K562 (cell line): ENCODE results near the gene CPSF6. TPM values are rescaled to one million over a fixed set of nuclear protein-coding genes. Genes with fewer than 3 reads are reported as not detected.
A peak's percentile ranks its signal among the peaks of the same experiment; 100 is the strongest.

ENCODE experiments used
- ADNP ChIP-seq: fragments of 200-800 bp; sonication (Bioruptor generic); IDR thresholded peaks from 2 replicates; pipeline ENCODE4 v1.6.1; 2016; ENCODE audit warnings: missing genetic modification characterization, missing compliant biosample characterization
- ARID1B ChIP-seq: fragments of 450-650 bp; IDR thresholded peaks from 2 replicates; pipeline ENCODE4 v1.6.1; 2016; ENCODE audit warnings: antibody characterized with exemption, mild to moderate bottlenecking, inconsistent platforms
- ATF1 ChIP-seq, 2 experiments: fragments of 450-650 bp in 1 of 2; IDR thresholded peaks; 2 replicates each; pipeline ENCODE4 v1.6.1; 2016; ENCODE audit warnings: missing compliant biosample characterization in 1 of 2, missing genetic modification characterization in 1 of 2
- BCOR ChIP-seq: fragments of 450-650 bp; IDR thresholded peaks from 2 replicates; pipeline ENCODE4 v1.6.1; 2016
- BRCA1 ChIP-seq, 2 experiments: fragments of 450-650 bp in 1 of 2; sonication (generic) in 1 of 2; formaldehyde crosslinking in 1 of 2; IDR thresholded peaks; 2 replicates each; pipeline versions ENCODE4 v1.5.0 to v1.6.1; 2017 to 2020; ENCODE audit warnings: mild to moderate bottlenecking in 1 of 2, missing genetic modification reagents in 1 of 2
- CREB1 ChIP-seq, 2 experiments: sonication (generic) in 1 of 2; formaldehyde crosslinking in 1 of 2; IDR thresholded peaks; 2 replicates each; pipeline versions ENCODE4 v1.6.1 to v1.8.0; 2012 to 2022; ENCODE audit warnings: inconsistent platforms in 1 of 2, mild to moderate bottlenecking in 1 of 2, missing genetic modification reagents in 1 of 2, moderate library complexity in 1 of 2
- CSDE1 ChIP-seq, 2 experiments: fragments of 450-650 bp; IDR thresholded peaks; 2 replicates each; pipeline ENCODE4 v1.6.1; 2016; ENCODE audit warnings: mild to moderate bottlenecking in 1 of 2
- CXXC5 ChIP-seq: fragments of 250-450 bp; sonication (Bioruptor Pico); IDR thresholded peaks from 2 replicates; pipeline ENCODE4 v1.8.0; 2022; ENCODE audit warnings: inconsistent platforms, mild to moderate bottlenecking, moderate library complexity
- ETV1 ChIP-seq: fragments of 450-650 bp; conservative IDR thresholded peaks from 2 replicates; pipeline ENCODE4 v1.6.1; 2016; ENCODE audit warnings: missing genetic modification characterization, control low read depth, low read depth, missing compliant biosample characterization
- HNRNPUL1 ChIP-seq: fragments of 200-400 bp; formaldehyde crosslinking; IDR thresholded peaks from 2 replicates; pipeline ENCODE4 v1.6.1; 2017; ENCODE audit warnings: low read length
- JUND ChIP-seq, 2 experiments: IDR thresholded peaks; 2 replicates in 1 of 2; 3 replicates in 1 of 2; pipeline ENCODE4 v1.6.1; 2011; ENCODE audit warnings: borderline replicate concordance in 2 of 2, low read depth in 2 of 2, low read length in 2 of 2, improper control_type of control experiment in 1 of 2, missing biosample characterization in 1 of 2, missing genetic modification characterization in 1 of 2, missing genetic modification reagents in 1 of 2
- KLF1 ChIP-seq: fragments of 450-650 bp; IDR thresholded peaks from 2 replicates; pipeline ENCODE4 v1.6.1; 2016; ENCODE audit warnings: missing genetic modification characterization, missing compliant biosample characterization
- NR2C2 ChIP-seq, 2 experiments: fragments of 200-800 bp in 1 of 2; sonication (Bioruptor generic) in 1 of 2; sonication (generic) in 1 of 2; formaldehyde crosslinking in 1 of 2; IDR thresholded peaks; 2 replicates each; pipeline versions ENCODE4 v1.6.1 to v1.8.0; 2016 to 2022; ENCODE audit warnings: mild to moderate bottlenecking in 1 of 2, missing compliant biosample characterization in 1 of 2, missing genetic modification characterization in 1 of 2, missing genetic modification reagents in 1 of 2
- OTX1 ChIP-seq: fragments of 450-650 bp; formaldehyde crosslinking; IDR thresholded peaks from 2 replicates; pipeline ENCODE4 v1.4.0; 2022; ENCODE audit warnings: mild to moderate bottlenecking
- PML ChIP-seq: IDR thresholded peaks from 2 replicates; pipeline ENCODE4 v1.6.1; 2012; ENCODE audit warnings: low read length, inconsistent platforms
- SMAD2 ChIP-seq: fragments of 150-350 bp; IDR thresholded peaks from 2 replicates; pipeline ENCODE4 v1.6.1; 2014; ENCODE audit warnings: low read depth, mild to moderate bottlenecking, low read length
- THAP7 ChIP-seq: fragments of 250-450 bp; sonication (Bioruptor Pico); IDR thresholded peaks from 2 replicates; pipeline ENCODE4 v1.5.0; 2021
- ZBTB12 ChIP-seq: fragments of 250-450 bp; sonication (Bioruptor Pico); IDR thresholded peaks from 2 replicates; pipeline ENCODE4 v1.4.0; 2020
- ZNF586 ChIP-seq: fragments of 450-650 bp; formaldehyde crosslinking; conservative IDR thresholded peaks from 2 replicates; pipeline ENCODE4 v1.4.0; 2020; ENCODE audit warnings: mild to moderate bottlenecking, moderate library complexity
- ZNF639 ChIP-seq, 2 experiments: fragments of 200-800 bp in 1 of 2; sonication (Bioruptor generic) in 1 of 2; sonication (generic) in 1 of 2; formaldehyde crosslinking in 1 of 2; IDR thresholded peaks in 1 of 2; conservative IDR thresholded peaks in 1 of 2; 2 replicates each; pipeline versions ENCODE4 v1.5.0 to v1.6.1; 2016 to 2020; ENCODE audit warnings: missing compliant biosample characterization in 1 of 2, missing genetic modification characterization in 1 of 2, missing genetic modification reagents in 1 of 2
- ZNF644 ChIP-seq: fragments of 200-800 bp; sonication (Bioruptor generic); IDR thresholded peaks from 2 replicates; pipeline ENCODE4 v1.6.1; 2016; ENCODE audit warnings: low read depth, missing genetic modification characterization, missing compliant biosample characterization
- ZNF740 ChIP-seq, 3 experiments: fragments of 200-800 bp in 1 of 3; sonication (Bioruptor generic) in 1 of 3; sonication (generic) in 1 of 3; formaldehyde crosslinking in 1 of 3; IDR thresholded peaks; 2 replicates each; pipeline versions ENCODE4 v1.6.1 to v1.8.0; 2016 to 2022; ENCODE audit warnings: mild to moderate bottlenecking in 2 of 3, missing compliant biosample characterization in 2 of 3, missing genetic modification characterization in 2 of 3, missing genetic modification reagents in 1 of 3
- ZNF77 ChIP-seq: fragments of 250-450 bp; sonication (Bioruptor Pico); IDR thresholded peaks from 2 replicates; pipeline ENCODE4 v1.5.0; 2020
- polyA plus RNA-seq, 8 experiments: library from polyadenylated mRNA; depleted of rRNA in 4 of 8; stranded (reverse) in 5 of 8; unstranded in 3 of 8; fragments of >200 nt; fragmentation: Nextera tagmentation in 2 of 8; fragmentation: Illumina TruSeq in 1 of 8; extraction: Ambion mirVana in 2 of 8; extraction: Trizol in 1 of 8; gene quantifications; 2 replicates each; pipeline versions ENCODE4 v1.2.1 to v1.2.3, GENCODE V29; 2011 to 2014; ENCODE audit warnings: inconsistent platforms in 1 of 8, missing spikeins in 1 of 8
- total RNA-seq, 7 experiments: library from RNA; depleted of rRNA in 6 of 7; stranded (reverse); fragments of >200 nt in 6 of 7; fragmentation: Illumina TruSeq in 2 of 7; extraction: Trizol in 2 of 7; gene quantifications; 2 replicates each; pipeline versions ENCODE4 v1.2.1 to v1.2.3, GENCODE V29; 2011 to 2021; ENCODE audit warnings: low replicate concordance in 1 of 7

The CPSF6 gene
- total and polyA plus RNA-seq, 9 of the 15 experiments (the other 6 are each of a cell fraction or from before 2014, with no cell fraction given) = 34.3 to 129 (median 77.8) TPM

GRCh38 chr12:69239352-69239921 is at the start of gene CPSF6 (continued):
- TF ChIP-seq CSDE1 (IDR thresholded peaks at IDR 0.05) (no peak), OTX1 (CRISPR knock-in tag) (no peak), ZNF639 (CRISPR knock-in tag; conservative IDR thresholded peaks at IDR 0.05 in 1 of 2, IDR thresholded peaks at IDR 0.05 in 1 of 2) (peak in 1 of 2 experiments; percentile 74; a peak in 2 of 4 replicates), ADNP (tag) (no peak), ZNF586 (no peak), PML (no peak), ATF1 (CRISPR knock-in tag; IDR thresholded peaks at IDR 0.05) (no peak; the same call in 1 of the 2 replicates), ATF1 (tag; IDR thresholded peaks at IDR 0.05) (peak; percentile 90), ETV1 (peak; percentile 37; the same call in 1 of the 2 replicates), CREB1 (IDR thresholded peaks at IDR 0.05) (peak; percentile 93), CREB1 (CRISPR knock-in tag; IDR thresholded peaks at IDR 0.05) (peak; percentile 91), ZNF740 (CRISPR knock-in tag; IDR thresholded peaks at IDR 0.05) (peak; percentile 99), ZNF740 (tag; IDR thresholded peaks at IDR 0.05) (peak in 1 of 2 experiments; percentile 94; a peak in 2 of 4 replicates), ZNF77 (CRISPR knock-in tag) (no peak), HNRNPUL1 (no peak), ZNF644 (tag) (no peak), NR2C2 (CRISPR knock-in tag; IDR thresholded peaks at IDR 0.05) (no peak), NR2C2 (tag; IDR thresholded peaks at IDR 0.05) (peak; percentile 53), BRCA1 (IDR thresholded peaks at IDR 0.05) (no peak), BRCA1 (CRISPR knock-in tag; IDR thresholded peaks at IDR 0.05) (no peak), KLF1 (tag) (no peak), ZBTB12 (CRISPR knock-in tag) (peak; percentile 86), BCOR (no peak), JUND (IDR thresholded peaks at IDR 0.05; ENCODE audit: borderline replicate concordance, low read depth, low read length) (peak; percentile 66; the same call in 1 of the 2 replicates), JUND (tag; IDR thresholded peaks at IDR 0.05; ENCODE audit: borderline replicate concordance, low read depth, low read length) (no peak; the same call in 2 of the 3 replicates), THAP7 (CRISPR knock-in tag) (0 out of 2 replicates have a peak, but pooled peaks have one; percentile 16), ARID1B (no peak), CXXC5 (CRISPR knock-in tag) (peak; percentile 73), SMAD2 (no peak)
